Measurements from ENCODE around the gene NAP1L4. TPM values are rescaled to one million over a fixed set of nuclear protein-coding genes. Genes with fewer than 3 reads are reported as not detected.

NAP1L4 gene
- total RNA-seq, 1 donor from 2014 or later, result 109 TPM

DNA sequence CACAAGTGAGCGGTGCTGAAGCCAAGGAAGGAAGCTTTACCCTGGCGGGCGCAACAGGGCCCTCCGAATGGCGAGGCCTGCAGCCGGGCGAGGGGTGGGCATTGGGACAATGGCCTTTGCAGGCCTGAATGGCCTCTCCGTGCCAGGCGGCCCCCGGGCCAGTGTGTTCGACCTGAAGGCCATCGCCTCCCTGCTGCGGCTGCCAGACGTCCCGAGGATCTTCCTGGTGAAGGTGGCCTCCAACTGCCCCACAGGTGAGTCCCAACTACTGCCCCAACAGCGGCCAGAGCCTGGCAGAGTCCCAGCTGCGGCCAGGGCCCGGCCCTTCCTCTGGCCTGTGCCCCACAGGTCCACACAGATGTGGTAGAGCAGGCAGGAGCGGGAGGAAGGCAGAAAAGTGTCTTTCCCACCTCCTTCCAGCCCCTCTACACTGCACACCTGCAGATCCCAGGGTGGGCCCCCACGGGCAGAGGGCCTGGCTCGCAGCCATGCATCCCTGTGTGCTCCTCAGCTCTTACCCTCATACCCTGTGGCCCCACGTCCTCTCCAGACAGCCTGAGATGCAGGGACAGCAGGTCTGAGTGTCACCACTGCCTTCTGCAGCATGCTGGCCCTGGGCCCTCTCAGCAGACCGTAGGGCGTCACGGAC is 74.2 kb downstream of the NAP1L4 start:
- no peaks in the 10 kb centered on the region for H3K27me3 ChIP-seq (ENCODE audit: control insufficient read depth, insufficient read depth, low read length)
- TF ChIP-seq, protein P1, sequence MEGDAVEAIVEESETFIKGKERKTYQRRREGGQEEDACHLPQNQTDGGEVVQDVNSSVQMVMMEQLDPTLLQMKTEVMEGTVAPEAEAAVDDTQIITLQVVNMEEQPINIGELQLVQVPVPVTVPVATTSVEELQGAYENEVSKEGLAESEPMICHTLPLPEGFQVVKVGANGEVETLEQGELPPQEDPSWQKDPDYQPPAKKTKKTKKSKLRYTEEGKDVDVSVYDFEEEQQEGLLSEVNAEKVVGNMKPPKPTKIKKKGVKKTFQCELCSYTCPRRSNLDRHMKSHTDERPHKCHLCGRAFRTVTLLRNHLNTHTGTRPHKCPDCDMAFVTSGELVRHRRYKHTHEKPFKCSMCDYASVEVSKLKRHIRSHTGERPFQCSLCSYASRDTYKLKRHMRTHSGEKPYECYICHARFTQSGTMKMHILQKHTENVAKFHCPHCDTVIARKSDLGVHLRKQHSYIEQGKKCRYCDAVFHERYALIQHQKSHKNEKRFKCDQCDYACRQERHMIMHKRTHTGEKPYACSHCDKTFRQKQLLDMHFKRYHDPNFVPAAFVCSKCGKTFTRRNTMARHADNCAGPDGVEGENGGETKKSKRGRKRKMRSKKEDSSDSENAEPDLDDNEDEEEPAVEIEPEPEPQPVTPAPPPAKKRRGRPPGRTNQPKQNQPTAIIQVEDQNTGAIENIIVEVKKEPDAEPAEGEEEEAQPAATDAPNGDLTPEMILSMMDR (IDR thresholded peaks at IDR 0.05; ENCODE audit: insufficient read depth, low read length, poor library complexity, severe bottlenecking), result no peak
- H3K4me3 ChIP-seq (ENCODE audit: low read depth, low read length), result no peak overlapping the region
- DNase-seq (ENCODE audit: low read depth), result no peak
- H3K36me3 ChIP-seq (ENCODE audit: control insufficient read depth, insufficient read depth, low read length), result no peaks in the 10 kb centered on the region

DNA sequence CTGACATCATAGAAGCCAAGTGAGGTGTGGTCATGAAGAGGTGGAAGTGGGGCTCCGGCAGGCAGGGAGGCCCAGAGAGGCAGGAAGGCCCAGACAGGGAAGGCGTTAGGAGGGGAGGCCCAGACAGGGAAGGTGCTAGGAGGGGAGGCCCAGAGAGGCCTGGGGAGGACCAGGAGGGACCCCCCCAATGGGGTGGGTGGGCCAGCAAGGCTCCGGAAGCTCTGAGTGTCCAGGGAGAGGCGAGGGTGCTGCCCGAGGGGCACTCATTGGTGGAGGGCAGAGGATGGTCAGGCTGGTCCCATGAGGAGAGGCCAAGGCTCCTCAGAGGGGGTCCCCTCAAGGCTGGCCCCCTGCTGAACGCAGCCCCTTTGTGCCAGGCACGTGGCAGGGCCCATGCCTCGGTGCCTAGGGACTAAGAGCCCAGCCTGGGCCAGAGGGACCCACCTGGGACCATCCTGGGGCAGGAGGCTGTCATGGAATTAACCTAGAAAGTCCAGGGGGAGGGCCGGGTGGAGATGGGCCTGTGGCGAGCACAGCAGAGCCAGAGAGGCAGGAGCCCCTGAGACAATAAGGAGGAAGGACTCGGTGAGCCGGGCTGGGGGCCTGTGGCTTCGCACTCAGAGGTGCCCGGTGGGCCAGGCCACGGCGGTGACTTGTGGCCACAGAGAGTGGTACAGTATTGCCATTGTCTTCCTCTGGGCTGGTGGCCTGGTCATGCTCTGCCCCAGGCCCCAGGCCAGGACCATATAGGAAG is 75.1 kb downstream of the NAP1L4 start:
- DNase-seq (ENCODE audit: low read depth), result no peak
- no peaks in the 10 kb centered on the region for H3K27me3 ChIP-seq (ENCODE audit: control insufficient read depth, insufficient read depth, low read length)
- no peak overlapping the region for H3K4me3 ChIP-seq (ENCODE audit: low read depth, low read length)
- TF ChIP-seq, protein P1 (IDR thresholded peaks at IDR 0.05; ENCODE audit: insufficient read depth, low read length, poor library complexity, severe bottlenecking), result no peak
- no peaks in the 10 kb centered on the region for H3K36me3 ChIP-seq (ENCODE audit: control insufficient read depth, insufficient read depth, low read length)

DNA sequence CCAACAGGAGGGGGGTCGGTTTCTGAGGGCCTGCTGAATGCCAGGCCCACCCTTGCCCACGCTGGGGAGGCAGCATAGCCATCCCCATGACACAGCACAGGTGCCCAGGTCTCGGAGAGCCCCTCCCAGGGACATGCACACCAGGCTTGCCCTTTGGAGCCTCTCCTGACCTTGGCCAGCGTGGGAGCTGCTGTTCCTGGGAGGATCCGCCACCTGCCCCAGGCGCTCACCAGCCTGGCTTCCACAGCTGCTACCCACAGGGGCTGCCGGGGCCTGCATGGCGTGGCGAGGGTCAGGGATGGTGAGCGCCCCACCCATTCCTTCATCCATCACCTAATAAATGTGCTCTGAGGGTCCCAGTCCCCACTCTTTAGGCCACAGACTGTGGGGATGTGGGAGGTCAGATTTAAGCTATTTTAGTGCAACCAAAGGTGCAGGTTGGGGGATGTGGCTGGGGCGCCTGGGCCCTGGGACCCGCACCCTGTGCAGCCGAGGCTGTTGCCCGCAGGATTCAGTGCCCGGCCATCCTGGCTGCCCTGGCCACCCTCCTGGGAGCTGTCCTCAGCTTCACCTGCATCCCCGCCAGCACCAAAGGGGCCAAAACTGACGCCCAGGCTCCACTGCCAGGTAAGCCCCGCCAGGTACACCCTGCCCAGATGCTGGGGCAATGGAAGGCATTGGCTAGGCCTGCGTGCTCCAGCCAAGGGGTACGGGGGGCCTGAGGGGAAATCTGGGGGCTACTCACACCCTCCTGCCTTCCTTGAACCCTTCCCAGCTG is 75.8 kb downstream of the NAP1L4 start:
- Histone ChIP-seq H3K27me3 (ENCODE audit: control insufficient read depth, insufficient read depth, low read length) (no peaks in the 10 kb centered on the region), H3K36me3 (ENCODE audit: control insufficient read depth, insufficient read depth, low read length) (no peaks in the 10 kb centered on the region), H3K4me3 (ENCODE audit: low read depth, low read length) (no peak overlapping the region)
- no peak for DNase-seq (ENCODE audit: low read depth)
- TF ChIP-seq, protein P1 (IDR thresholded peaks at IDR 0.05; ENCODE audit: insufficient read depth, low read length, poor library complexity, severe bottlenecking), result no peak

DNA sequence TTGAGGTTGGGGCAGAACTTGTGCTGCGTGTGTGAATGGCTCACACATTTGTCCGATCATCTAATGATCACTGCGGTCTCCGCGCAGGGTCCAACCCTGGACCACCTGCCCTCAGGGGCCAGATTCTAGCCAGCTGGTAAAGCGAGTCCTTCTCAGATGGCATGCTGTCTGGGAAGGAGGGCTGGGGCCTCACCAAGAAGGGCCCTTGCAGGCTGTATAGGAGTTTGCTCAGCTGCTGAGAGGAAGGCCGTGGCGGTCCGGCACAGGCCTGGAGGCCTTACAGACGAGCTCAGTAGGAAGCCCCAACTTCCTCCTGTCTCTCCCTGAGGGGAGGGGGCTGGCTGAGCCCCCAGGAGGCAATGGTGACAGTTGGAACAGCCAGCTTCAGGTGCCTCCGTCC is 76.7 kb downstream of the NAP1L4 start:
- H3K4me3 ChIP-seq (ENCODE audit: low read depth, low read length), result no peak overlapping the region
- H3K36me3 ChIP-seq (ENCODE audit: control insufficient read depth, insufficient read depth, low read length), result no peaks in the 10 kb centered on the region
- H3K27me3 ChIP-seq (ENCODE audit: control insufficient read depth, insufficient read depth, low read length), result no peaks in the 10 kb centered on the region
- DNase-seq (ENCODE audit: low read depth), result no peak
- TF ChIP-seq, protein P1 (IDR thresholded peaks at IDR 0.05; ENCODE audit: insufficient read depth, low read length, poor library complexity, severe bottlenecking), result no peak

GRCh38 chr11:2914455-2915195 is 77.5 kb downstream of the NAP1L4 start:
- Histone ChIP-seq H3K36me3 (ENCODE audit: control insufficient read depth, insufficient read depth, low read length) (no peaks in the 10 kb centered on the region), H3K27me3 (ENCODE audit: control insufficient read depth, insufficient read depth, low read length) (peaks cover under 1% of the 10 kb centered on the region), H3K4me3 (ENCODE audit: low read depth, low read length) (no peak overlapping the region)
- TF ChIP-seq, protein P1 (IDR thresholded peaks at IDR 0.05; ENCODE audit: insufficient read depth, low read length, poor library complexity, severe bottlenecking), result no peak
- DNase-seq (ENCODE audit: low read depth), result no peak

All from kidney epithelial cell (primary cell).